ENCODE results near the gene ETFB. TPM values are rescaled to one million over a fixed set of nuclear protein-coding genes. Genes with fewer than 3 reads are reported as not detected.

ETFB gene
- polyA plus RNA-seq, 3 donors: 99.6 to 407 (median 224) TPM

DNA sequence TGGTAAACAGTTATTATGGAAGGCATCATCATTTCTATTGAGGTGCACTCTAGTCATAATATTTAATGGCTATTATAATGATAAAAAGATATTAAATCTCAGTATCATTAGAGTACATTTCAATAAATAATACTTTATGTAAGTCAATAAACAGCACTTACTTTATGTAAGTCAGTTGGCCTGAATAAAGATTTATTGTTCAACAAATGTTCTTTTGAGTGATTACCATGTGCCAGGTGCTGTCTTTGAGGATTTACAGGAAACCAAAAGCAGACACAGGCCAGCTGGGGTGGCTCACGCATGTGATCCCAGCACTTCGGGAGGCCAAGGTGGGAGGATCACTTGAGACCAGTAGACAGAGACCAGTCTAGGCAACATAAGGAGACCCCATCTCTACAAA lies 11.2 kb upstream of the ETFB start:
- no peak overlapping the region for H3K27ac ChIP-seq (ENCODE audit: low read depth, low read length)
- 74 to 82% (median 77%) methylated on average over 2 of the region's 2 CpGs for WGBS, 3 donors

DNA sequence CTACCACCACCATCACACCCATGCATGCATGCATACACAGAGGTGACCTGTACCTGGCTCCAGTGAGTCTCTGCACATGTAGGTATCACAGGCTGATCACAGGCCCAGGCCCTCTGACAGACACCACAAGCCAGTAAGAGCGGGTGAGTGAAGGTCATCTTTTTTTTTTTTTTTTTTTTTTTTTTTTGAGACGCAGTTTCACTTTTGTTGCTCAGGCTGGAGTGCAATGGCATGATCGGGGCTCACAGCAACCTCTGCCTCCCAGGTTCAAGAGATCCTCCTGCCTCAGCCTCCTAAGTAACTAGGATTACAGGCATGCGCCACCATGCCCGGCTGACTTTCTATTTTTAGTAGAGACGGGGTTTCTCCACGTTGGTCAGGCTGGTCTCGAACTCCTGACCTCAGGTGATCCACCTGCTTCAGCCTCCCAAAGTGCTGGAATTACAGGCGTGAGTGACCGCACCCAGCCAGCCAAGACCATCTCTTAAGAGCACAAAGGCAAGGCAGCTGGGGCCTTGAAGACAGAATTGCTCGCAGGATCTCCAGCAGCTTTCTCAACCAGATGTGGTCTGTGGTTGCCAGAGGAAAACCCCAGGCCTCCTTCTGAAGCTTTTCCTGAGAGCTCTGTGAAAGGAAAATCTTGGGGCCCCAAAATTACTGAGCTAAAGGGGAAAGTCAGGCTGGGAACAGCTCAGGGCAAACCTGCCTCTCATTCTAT lies 9.5 kb upstream of the ETFB start:
- WGBS, 3 donors: 48 to 69% (median 59%) methylated on average over 10 to 11 of the region's 11 CpGs

DNA sequence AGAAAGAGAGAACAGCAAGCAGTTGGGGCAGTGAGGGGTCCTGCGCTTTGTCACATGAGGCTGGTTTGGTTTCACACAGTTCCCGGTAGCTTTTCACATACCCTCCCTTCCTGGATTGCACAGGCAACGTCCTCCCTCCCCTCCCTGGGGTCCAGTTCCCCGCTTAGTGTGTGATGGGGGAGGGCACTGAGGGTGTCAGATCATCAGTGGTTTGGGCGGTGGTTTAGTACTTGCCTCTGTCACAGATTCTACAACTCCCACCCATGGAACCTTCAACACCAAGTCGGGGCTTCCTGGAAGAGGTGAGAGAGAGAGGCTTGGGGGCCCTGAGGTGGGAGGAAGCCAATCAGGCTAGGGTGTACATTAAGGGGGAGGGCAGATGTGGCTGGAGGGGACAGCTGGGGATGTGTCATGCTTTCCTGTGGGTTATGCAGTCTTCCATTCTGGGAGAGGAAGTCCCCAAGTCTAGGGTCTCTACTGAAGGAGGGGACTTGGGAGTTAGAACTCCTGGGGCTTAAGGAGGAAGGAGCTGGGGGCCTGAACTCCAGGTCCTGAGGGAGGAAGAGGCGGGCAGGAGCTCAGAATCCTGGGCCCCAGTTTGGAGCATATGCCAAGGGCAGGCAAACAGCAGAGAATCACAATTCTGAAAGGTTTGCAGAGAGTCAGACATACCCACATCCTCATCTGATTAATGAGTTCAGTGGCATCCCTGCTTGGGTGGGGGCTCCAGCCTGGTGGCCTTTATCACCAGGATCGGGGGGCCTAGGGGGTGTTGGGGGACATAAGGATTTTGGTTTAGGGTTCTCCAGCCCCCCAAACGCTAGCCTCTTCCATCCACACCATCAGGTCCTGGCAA lies 6.7 kb upstream of the ETFB start, which contains the start of gene NKG7:
Gene NKG7, minus strand, starts transcription at position 6 of the 856 bp plus-strand sequence. CDS start 119 bp downstream, outside the sequence.
- no peak within 1 kb of the TSS for H3K27ac ChIP-seq (ENCODE audit: low read depth, low read length)
- 31 to 41% (median 32%) methylated on average over 9 of the region's 9 CpGs for WGBS, 3 donors

More for the DNA sequence above, 9.5 kb upstream of the ETFB start:
- H3K27ac ChIP-seq (ENCODE audit: low read depth, low read length): no peak overlapping the region

DNA sequence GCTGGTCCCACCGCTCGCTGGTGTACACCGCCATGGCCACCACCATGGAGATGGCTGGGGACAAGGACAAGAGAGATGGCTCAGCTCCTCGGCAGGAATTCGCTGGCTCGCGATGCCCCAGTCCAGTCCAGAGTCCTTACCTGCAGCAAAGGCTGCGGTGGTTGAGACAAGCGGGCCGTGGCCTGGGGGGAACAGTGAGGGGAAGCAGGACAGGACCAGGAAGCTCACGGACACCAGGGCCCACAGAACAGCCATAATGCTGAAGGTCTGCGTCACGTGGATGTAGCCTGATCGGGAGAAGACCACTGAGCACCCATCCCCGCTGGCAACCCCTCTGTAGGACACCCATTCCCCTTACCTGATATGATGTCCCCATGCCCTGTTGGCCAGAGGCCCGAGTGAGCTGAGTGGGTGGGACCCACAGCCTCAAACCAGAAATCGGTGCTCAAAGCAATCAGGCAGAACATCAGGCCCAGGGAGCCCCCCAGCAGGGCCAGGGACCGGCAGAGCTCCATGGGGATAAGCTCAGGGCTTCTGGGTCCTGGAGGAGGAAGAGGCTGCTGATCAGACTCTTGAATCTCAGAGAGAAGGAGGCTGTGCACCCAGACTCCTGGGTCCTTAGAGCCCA lies 5.9 kb upstream of the ETFB start:
- 67 to 85% (median 73%) methylated on average over 18 of the region's 18 CpGs for WGBS, 3 donors
- H3K27ac ChIP-seq (ENCODE audit: low read depth, low read length): no peak overlapping the region

DNA sequence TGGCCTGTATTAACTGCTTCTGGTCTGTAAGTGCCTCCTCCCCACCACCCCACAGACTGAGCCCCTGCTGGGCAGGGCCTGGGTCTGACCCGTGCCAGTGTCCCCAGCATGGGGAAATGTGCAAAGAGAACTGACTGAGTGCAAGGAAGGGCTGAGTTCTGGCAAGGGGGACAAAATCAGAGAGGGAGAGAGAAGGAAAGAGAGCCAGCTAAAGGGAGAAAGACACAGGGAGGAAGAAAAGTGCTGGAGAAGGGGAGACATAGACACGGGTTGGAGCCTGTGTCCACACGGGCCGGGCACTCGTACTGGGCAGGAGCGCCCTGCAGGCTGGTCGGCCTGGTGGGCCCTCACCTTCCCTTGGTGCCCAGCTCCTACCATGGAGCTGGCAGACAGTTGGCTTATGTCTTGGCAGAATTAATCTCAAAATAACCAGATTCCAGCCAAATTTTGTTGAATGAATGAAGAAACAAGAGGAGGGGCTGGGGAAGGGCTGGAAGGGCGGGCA lies 5.0 kb upstream of the ETFB start:
- H3K27ac ChIP-seq (ENCODE audit: low read depth, low read length): no peak overlapping the region
- 70 to 72% (median 70%) methylated on average over 8 of the region's 8 CpGs for WGBS, 3 donors

DNA sequence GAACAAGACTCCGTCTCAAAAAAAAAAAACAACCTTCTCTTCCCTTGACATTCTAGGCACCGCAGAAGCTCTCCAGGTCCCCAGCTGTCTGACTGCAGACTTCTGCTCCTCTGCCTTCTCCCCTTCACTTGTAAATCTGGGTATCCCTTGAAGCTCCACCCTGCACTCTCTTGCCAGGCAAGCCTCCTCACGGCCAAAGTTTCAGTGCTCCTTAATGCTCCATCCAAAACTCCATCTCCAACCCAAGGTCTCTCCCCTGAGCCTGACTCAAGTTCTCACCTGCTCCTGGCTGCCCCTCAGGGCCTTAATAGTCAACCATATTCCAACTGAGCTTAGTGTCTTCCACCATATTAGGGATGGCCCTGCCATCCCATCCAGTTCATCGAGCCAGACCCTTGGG lies 4.0 kb upstream of the ETFB start:
- WGBS, 3 donors: 60 to 78% (median 78%) methylated on average over 4 of the region's 4 CpGs
- H3K27ac ChIP-seq (ENCODE audit: low read depth, low read length): no peak overlapping the region

DNA sequence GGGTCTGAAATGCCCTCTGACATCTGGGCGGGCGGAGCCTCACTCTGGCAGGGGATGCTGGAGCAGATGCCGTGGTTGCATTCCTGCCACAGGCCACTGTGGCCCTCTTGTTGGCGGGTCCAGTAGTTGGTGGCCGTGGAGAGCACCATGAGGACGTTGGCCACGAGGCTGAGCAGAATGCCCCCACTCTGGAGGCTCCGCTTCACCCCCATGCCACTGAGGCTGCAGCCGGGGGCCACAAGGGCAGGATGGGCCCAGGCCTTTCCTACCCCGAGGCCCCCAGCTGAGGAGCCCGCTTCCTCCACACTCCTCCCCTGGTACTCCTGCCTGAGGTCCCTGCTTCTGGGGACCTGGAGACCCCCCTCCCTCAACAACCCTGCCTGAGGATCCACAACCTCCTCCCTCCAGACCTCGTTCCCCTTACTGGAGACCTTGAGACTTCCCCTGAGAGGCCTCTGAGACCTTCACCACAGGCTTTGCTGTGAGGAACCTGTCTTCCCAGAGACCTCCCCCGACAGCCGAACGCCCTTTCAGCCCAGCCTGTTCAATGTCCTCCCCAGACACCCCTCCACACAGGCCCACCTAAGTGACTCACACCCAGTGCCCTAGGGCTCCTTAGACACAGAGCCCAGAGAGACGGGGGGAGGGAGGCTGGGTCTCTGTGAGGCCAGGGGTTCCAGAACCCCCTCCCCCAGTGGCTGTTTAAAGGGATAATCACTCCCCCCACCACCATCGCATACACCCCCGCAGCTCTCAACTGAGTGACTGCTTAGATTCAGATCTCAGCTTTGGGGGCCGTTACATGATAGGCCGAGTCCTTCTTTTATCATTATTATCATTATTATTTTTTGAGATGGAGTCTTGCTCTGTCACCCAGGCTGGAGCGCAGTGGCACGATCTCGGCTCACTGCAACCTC lies 2.4 kb upstream of the ETFB start, which contains the start of gene CLDND2:
Gene CLDND2, minus strand, starts transcription at position 638 of the 917 bp plus-strand sequence. Its CDS starts 426 bp downstream, at position 212.
- WGBS, 3 donors: 49 to 66% (median 53%) methylated on average over 22 to 23 of the region's 23 CpGs
- peak within 1 kb of the TSS; percentile 11 for H3K27ac ChIP-seq (ENCODE audit: low read depth, low read length)

DNA sequence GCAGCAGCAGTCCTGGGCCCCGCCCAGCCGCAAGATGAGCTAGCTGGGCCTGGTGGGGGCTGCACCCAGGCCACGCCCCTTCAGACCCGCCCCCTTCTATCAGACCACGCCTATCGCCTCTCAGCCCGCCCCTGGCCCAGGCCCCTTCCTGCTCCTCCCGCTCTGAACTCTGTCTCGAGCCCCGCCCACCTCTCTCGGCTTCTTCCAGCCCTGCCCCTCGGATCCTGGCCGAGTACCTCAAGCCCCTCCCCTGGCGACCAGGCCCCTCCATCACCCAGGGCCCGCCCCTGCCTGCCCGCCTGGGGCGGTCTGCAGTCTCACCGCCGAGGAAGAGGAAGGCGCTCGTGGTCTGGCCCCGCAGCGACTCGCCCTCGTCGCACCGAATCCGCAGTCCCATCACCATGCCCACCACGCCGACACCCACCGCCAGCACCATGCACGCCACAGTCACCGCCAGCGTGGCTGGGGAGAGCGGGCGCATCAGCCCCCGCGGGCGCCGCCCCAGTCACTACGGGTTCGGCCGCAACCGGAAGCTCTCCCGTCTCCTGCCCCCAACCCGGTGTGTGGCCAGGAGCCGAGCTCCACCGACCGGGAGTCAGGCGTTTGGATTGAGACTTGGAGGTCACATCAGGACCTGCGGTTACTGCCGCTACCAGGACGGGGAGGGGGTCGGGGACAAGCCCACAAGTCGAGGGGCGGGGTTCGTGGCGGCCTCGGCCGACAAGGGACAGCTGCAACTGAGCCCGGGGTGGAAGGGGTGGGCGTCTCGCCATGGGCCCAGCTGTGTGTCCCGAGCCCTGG lies 1.6 kb upstream of the ETFB start:
- 0 to 1% (median 0%) methylated on average over 48 to 64 of the region's 64 CpGs for WGBS, 3 donors

DNA sequence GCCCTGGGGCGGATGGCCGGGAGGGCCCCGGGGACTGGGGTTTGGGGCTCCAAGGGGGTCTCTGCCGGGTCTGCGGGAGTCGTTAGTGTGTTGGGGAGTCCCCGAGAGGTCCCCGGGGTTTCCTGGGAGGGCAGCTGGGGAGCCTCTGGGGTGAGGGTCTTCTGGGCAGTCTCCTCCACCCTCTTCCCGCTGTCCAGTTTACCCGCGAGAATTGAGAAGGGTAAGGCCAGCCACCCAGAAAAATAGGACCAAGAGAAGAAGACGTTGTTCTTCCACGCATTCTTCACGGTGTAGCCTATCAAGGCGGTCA lies 1.0 kb upstream of the ETFB start:
- WGBS, 3 donors: 0% methylated on average over 15 of the region's 15 CpGs
- H3K27ac ChIP-seq (ENCODE audit: low read depth, low read length): no peak overlapping the region

More for the DNA sequence above, 1.6 kb upstream of the ETFB start:
- peak overlapping the region; percentile 11 for H3K27ac ChIP-seq (ENCODE audit: low read depth, low read length)

DNA sequence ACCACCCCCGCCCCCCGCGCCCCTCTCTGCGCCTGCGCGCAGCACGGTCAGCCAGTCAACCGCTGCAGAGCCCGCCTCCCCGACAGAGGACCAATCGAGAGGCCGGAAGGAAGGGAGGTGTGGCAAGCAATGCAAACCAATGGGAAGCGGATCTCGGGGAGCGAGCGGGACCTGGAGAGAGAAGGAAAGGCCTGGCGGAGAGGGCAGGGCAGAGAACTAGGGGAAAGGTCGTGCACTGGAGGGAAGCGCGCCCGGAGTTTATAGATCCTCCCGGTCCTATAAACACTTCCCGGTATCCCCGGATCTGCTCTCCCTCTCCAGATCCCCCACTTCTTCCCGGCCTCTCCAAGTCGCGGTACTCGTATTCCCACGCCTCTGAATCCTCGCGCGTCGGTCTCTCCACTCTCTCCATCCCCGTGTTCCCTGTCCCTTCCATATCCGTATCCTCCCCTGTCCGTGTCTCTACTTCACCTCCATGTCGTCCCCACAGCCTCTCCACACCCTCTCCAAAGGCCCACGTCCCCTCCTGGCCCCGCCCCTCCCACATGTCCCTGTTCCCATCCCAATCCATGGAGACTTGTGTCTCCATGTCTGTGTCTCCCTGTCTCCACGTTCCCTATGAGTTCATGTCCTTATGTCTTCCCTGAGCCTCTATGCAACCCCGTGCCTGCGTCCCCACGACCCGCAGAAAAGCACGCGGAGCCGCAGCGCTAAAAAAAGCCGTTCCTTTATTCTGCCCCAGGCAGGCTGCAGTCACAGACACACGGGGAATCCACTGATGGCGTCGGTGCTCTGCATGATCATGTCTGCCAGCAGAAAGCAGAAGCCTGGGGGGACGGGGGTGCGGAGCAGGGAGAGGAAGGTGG lies 434 bp upstream of the ETFB start:
- peak overlapping the region; percentile 21 for H3K27ac ChIP-seq (ENCODE audit: low read depth, low read length)
- 1% methylated on average over 54 of the region's 54 CpGs for WGBS, 3 donors

DNA sequence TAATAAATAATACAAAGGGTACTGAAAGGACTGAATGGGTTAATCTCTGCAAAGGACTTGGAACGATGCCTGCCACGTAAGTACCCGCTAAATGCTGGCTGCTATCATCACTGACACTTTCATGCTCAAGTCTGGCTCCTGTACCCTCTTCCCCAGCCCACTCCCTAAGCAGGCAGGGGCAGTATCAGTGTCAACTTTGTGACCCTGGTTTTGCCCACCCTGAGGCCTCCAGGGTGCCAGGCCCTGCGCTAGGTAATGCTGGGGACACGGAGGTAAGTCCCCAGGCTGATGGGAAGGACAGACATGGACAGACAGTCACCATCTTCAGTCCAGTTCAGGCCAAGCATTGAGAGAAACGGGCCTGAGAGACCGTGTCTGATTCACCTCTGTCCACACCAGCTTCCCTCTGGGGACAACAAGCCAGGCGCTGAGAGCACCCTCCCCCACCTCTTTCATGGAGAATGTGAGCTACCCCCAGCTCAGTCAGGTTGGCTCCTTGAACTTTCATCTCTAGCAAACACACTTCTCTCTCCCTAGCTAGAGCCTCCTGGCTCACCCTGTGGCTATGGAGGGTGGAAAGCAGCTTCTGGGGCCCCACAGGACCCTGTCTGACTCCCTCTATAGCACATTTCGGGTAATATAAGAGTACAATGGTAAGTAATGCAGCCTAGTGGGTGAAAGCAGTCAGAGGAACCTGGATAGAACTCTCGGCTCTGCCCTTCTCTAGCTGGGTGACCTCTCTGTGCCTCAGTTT lies 800 bp downstream of the ETFB start:
- H3K27ac ChIP-seq (ENCODE audit: low read depth, low read length): no peak overlapping the region
- 15 to 25% (median 24%) methylated on average over 10 of the region's 10 CpGs for WGBS, 3 donors

DNA sequence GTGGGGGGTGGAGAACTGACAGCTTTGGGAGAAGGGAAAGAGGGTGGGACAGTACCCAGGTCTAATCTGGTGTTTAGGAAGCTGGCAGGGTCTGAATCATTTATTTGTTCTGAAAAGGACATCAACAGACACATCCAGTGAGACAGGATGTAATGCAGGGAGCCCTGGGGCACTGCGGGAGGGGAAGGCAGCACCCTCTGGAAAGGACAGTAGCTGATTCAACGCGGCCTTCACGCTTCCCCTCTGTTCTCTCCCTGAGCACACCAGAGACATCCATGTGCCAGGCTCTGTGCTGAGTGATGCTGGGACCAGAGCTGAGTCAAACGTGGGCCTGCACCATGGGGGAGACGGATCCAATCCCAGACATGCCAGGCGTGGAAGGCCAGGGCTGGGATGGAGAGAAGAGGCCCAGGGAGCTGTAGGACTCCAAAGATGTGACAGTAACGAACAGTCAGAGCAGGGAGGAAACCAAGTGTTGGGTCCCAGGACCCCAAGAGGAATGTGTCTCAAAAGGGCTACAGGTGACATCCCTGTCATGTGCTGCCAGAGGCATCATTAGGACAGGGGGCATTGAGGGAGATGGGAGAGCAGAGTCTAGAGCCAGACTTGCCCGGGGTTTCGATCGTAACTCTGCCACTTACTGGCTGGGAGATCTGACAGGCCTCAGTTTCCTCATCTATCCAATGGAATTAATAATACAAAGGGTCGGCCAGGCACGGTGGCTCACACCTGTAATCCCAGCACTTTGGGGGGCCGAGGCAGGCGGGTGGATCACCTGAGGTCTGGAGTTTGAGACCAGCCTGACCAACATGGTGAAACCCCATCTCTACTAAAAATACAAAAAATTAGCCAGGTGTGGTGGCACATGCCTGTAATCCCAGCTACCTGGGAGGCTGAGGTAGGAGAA lies 1.7 kb downstream of the ETFB start:
- no peak overlapping the region for H3K27ac ChIP-seq (ENCODE audit: low read depth, low read length)
- WGBS, 3 donors: 85 to 88% (median 85%) methylated on average over 15 of the region's 15 CpGs

DNA sequence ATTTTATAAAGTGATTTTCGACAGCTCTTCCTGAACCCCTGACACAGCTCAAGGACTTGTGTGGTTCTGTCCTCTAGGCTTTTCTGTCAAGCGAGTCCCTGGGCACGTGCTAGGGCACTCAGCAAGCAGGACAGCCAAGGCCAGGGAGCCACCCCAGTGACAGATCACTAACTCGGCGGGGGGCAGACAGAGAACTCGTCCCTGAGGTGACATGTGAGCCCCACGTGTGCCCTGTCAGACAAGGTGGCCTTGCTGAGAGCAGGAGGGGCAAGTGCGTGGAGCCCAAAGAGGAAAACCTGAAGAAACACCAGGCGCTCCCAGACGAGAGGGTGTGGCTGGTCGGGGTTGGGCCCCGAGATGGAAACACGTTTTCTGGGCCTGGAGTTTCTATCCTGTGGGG lies 4.9 kb downstream of the ETFB start:
- H3K27ac ChIP-seq (ENCODE audit: low read depth, low read length): no peak overlapping the region

DNA sequence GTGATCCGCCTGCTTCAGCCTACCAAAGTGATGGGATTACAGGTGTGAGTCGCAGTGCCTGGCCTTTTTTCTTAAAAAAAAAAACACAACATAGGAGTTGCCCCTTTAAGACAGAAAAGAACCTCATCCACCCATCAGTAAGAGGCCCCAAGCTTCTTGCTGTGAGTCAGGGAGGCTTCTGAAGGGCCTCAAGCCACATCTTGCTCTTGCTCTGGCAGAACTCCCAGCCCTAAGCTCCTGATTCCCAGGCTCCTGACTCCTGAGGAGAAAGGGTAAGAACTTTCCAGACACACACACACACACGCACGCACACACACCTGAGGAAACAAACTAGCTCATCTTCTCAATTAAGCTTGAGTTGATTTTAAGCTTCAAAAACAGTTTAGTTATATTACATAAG lies 6.9 kb downstream of the ETFB start:
- H3K27ac ChIP-seq (ENCODE audit: low read depth, low read length): no peak overlapping the region
- WGBS, 3 donors: 91 to 95% (median 91%) methylated on average over 4 of the region's 4 CpGs

More for the DNA sequence above, 4.9 kb downstream of the ETFB start:
- 84 to 94% (median 91%) methylated on average over 13 of the region's 13 CpGs for WGBS, 3 donors

DNA sequence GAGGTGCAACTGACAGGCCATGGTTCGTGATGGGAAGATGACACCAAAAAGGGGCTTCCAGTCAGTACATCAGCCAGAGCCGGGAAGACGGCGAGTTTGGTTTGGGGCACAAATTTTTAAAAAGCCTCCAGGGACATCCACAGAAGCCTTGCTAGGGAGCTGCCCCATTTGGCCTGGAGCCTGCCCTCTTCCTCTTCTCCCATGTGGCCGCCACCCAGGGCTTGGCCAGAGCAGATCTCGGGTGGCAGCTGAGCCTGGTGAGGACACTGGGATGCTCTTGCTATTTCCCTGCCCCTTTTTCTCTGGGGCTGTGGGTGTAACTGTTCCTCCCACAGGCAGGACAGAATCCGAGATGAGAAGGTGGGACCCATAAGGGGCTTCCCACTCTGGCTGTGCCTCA lies 8.2 kb downstream of the ETFB start:
- 70 to 93% (median 83%) methylated on average over 7 of the region's 7 CpGs for WGBS, 3 donors
- H3K27ac ChIP-seq (ENCODE audit: low read depth, low read length): no peak overlapping the region
